AG09319 (cell line): Measurements from ENCODE around the gene BTBD9.

Source experiments
- DNase-seq: peaks from one replicate; pipeline ENCODE4 v3.0.0-alpha.2; 2010; ENCODE audit warnings: low read depth; ENCODE audit errors: extremely low read depth
- TF ChIP-seq, protein P1 (sequence below): IDR thresholded peaks from 2 replicates; pipeline ENCODE4 v1.5.1; 2011; ENCODE audit warnings: low read depth, mild to moderate bottlenecking, inconsistent platforms, low read length, moderate library complexity

BTBD9 gene

GRCh38 chr6:38174806-38175495, 464.8 kb downstream of the BTBD9 start:
- DNase-seq = no peak
- TF ChIP-seq, protein P1, sequence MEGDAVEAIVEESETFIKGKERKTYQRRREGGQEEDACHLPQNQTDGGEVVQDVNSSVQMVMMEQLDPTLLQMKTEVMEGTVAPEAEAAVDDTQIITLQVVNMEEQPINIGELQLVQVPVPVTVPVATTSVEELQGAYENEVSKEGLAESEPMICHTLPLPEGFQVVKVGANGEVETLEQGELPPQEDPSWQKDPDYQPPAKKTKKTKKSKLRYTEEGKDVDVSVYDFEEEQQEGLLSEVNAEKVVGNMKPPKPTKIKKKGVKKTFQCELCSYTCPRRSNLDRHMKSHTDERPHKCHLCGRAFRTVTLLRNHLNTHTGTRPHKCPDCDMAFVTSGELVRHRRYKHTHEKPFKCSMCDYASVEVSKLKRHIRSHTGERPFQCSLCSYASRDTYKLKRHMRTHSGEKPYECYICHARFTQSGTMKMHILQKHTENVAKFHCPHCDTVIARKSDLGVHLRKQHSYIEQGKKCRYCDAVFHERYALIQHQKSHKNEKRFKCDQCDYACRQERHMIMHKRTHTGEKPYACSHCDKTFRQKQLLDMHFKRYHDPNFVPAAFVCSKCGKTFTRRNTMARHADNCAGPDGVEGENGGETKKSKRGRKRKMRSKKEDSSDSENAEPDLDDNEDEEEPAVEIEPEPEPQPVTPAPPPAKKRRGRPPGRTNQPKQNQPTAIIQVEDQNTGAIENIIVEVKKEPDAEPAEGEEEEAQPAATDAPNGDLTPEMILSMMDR = no peak

DNA sequence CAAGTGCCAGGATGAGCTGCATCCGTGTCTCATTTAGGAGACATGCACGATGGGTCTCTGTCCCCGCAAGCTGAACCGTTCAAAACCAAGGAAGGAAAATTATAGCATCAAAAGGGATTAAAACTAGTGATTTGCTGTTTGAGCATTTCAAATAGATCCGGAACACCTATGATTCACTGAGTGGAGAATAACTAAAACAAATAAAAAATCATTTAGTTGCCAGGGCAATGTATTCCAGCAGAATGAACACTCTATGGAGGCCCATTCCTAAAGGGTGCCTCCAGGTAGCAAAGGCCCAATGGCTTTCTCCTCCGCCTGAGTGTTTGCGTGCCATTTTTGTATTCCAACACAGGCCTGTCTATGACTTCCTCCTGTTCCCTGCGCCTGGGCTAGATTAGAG, 465.4 kb downstream of the BTBD9 start:
- TF ChIP-seq, protein P1 = no peak
- DNase-seq = no peak

DNA sequence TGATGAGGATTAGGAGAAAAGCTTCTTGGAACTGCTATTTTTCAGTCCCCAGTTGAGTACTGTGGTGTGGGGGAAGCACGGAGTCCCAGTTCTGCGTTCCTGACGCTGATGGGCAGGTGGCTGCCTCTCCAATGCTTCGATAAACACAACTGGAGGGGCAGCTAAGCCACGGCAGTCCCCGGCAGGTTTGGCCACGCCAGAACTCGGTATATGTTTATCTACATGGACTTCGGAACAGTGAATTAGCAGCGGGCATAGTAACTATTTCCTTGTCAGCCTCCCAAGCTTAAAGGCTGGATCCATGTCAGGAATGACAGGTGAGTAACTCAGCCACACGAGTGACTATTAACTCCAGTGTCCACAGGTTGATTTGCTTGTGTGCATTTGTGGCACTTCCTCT, 465.8 kb downstream of the BTBD9 start:
- no peak for DNase-seq
- TF ChIP-seq, protein P1 = no peak

DNA sequence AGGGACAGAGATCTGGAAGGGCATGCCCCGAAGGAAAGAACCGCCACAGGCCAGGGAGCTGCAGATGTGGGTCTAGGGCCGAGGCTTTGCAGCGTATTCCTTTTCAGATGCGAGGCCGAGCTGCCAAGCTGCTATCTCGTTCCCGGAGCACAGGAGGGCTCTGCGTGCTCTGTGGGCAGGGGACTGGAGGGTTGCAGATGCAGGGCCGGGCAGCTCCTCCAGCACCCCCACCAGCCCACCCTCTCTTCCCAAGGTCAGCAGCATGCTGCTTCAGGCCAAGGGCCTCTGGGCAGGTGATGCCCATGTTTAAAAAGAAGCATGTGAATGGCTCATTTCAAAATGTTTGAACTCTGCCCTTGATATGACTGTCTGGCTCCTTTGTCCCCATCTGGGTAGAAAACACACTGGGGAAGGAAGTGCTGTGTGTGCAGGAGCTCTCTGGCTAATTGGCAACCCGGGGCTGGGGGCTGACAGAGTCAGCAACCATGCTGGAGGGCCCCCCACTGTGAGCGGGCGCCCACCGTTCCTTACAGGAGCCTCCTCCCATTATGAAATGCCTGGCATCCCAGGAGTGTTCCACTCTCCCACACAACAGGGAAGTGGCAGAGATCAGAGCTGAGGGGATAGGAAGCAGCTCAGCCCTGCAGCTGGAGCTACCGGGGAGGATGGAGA, 466.9 kb downstream of the BTBD9 start:
- DNase-seq = no peak
- TF ChIP-seq, protein P1 = no peak

GRCh38 chr6:38171997-38172738, 467.6 kb downstream of the BTBD9 start:
- DNase-seq = no peak
- TF ChIP-seq, protein P1 = no peak

GRCh38 chr6:38170666-38171355, 468.9 kb downstream of the BTBD9 start:
- DNase-seq = no peak
- TF ChIP-seq, protein P1 = no peak
